Right atrium auricular region (tissue), 2 donors: ENCODE measurements around the gene TTC39C. TPM values are rescaled to one million over a fixed set of nuclear protein-coding genes. Genes with fewer than 3 reads are reported as not detected.
"Not testable (repeated sequence)": the region's sequence is repeated elsewhere in the genome, so short reads cannot be mapped to it uniquely, and the experiment has no call there.

Experiments used
- DNase-seq: peaks from one replicate; pipeline ENCODE4 v3.0.0-alpha.2; 2019; ENCODE audit warnings: low spot score
- H3K27ac ChIP-seq, 2 donors: fragments of 200-600 bp; sonication (generic); 1 replicate in 1 of 2; 2 replicates in 1 of 2; pipeline ENCODE4 v1.5.1; 2016 to 2019
- H3K27me3 ChIP-seq, 2 donors: fragments of 200-600 bp; sonication (generic); one replicate each; pipeline versions ENCODE4 v1.5.1 to v1.6.0; 2017 to 2019
- H3K36me3 ChIP-seq: fragments of 200-600 bp; sonication (generic); one replicate; pipeline ENCODE4 v1.5.1; 2016
- H3K4me1 ChIP-seq, 2 donors: fragments of 200-600 bp; sonication (generic); one replicate each; pipeline versions ENCODE4 v1.5.1 to v1.6.0; 2017 to 2019
- H3K4me3 ChIP-seq, 2 donors: fragments of 200-600 bp; sonication (generic); 1 replicate in 1 of 2; 2 replicates in 1 of 2; pipeline ENCODE4 v1.5.1; 2017 to 2019; ENCODE audit warnings: mild to moderate bottlenecking in 1 of 2, moderate library complexity in 1 of 2
- H3K9me3 ChIP-seq, 2 donors: fragments of 200-600 bp; sonication (generic); one replicate each; pipeline ENCODE4 v1.5.1; 2019
- total RNA-seq, 2 donors: library from RNA; depleted of rRNA; stranded (reverse); fragments of >200 nt; gene quantifications; one replicate each; pipeline ENCODE4 v1.1.0, GENCODE V29; 2016
- TF ChIP-seq, protein P1 (sequence below), 2 donors: fragments of 200-600 bp; sonication (generic); IDR thresholded peaks; one replicate each; pipeline ENCODE4 v1.5.1; 2019; ENCODE audit warnings: antibody characterized with exemption in 2 of 2

The TTC39C gene
- total RNA-seq, 2 donors from 2014 or later, result 4.2 to 10.3 TPM

DNA sequence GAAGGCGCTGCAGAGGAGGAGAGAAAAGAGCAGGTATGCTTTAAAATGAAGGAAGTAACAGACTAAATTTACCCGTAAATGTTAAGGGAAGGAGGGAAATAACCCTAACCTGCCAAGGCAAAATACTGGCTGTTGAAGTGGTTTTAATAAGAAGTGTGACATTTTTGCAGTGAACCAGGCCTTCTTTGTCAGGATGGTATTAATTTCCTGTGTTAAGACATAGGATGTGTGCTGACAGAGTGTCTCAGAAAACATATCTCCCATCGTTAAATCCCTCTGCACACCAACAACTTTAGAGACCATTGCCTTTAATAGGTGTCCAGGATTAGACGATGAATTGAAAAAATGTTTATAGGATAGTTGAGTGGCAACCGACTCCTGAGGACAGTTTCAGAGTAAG lies 9.9 kb downstream of the TTC39C start:
- Histone ChIP-seq H3K27me3 (no peaks in the 10 kb centered on the region), H3K4me1 (peaks cover 0 to 5% of the 10 kb centered on the region in 2 donors), H3K27ac (no peak overlapping the region), H3K36me3 (no peaks in the 10 kb centered on the region), H3K9me3 (no peaks in the 10 kb centered on the region), H3K4me3 (no peak overlapping the region)
- DNase-seq, result no peak
- TF ChIP-seq, protein P1, sequence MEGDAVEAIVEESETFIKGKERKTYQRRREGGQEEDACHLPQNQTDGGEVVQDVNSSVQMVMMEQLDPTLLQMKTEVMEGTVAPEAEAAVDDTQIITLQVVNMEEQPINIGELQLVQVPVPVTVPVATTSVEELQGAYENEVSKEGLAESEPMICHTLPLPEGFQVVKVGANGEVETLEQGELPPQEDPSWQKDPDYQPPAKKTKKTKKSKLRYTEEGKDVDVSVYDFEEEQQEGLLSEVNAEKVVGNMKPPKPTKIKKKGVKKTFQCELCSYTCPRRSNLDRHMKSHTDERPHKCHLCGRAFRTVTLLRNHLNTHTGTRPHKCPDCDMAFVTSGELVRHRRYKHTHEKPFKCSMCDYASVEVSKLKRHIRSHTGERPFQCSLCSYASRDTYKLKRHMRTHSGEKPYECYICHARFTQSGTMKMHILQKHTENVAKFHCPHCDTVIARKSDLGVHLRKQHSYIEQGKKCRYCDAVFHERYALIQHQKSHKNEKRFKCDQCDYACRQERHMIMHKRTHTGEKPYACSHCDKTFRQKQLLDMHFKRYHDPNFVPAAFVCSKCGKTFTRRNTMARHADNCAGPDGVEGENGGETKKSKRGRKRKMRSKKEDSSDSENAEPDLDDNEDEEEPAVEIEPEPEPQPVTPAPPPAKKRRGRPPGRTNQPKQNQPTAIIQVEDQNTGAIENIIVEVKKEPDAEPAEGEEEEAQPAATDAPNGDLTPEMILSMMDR (IDR thresholded peaks at IDR 0.05), result no peak

DNA sequence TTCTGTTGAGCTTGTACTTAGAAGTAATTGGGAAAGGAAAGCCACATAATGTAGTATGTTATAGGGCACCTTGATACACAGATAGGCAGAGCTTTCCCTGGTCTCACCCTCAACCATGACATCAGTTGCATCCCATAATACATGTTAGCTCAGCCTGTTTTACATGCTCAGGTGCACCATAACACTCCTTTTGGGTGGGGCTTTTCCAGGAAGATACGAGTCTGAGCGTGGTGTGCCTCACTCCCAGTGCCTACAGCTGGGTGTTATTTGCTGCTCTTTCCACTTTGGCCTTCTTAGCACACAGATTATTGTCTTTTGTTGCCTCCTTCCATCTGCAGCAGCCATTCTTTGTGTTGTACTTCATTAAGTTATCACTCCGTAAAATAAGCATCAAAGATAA lies 11.9 kb downstream of the TTC39C start:
- TF ChIP-seq, protein P1 (IDR thresholded peaks at IDR 0.05), result no peak
- Histone ChIP-seq H3K4me3 (no peak overlapping the region), H3K4me1 (peaks cover 0 to 5% of the 10 kb centered on the region in 2 donors), H3K9me3 (no peaks in the 10 kb centered on the region), H3K27me3 (no peaks in the 10 kb centered on the region), H3K36me3 (no peaks in the 10 kb centered on the region), H3K27ac (no peak overlapping the region)
- no peak for DNase-seq

- Histone ChIP-seq H3K4me3 (no peak overlapping the region), H3K27me3 (no peaks in the 10 kb centered on the region), H3K9me3 (no peaks in the 10 kb centered on the region), H3K4me1 (peaks cover 0 to 5% of the 10 kb centered on the region in 2 donors), H3K27ac (peak overlapping the region in 1 of 2 donors; percentile 22), H3K36me3 (no peaks in the 10 kb centered on the region)
- TF ChIP-seq, protein P1 (IDR thresholded peaks at IDR 0.05), result no peak
- peak; percentile 71 for DNase-seq
Measured at GRCh38 chr18:24027156-24027827, 12.7 kb downstream of the TTC39C start.

- not testable (repeated sequence) for H3K27ac ChIP-seq, H3K36me3 ChIP-seq, H3K4me3 ChIP-seq, H3K4me1 ChIP-seq, H3K9me3 ChIP-seq, DNase-seq, H3K27me3 ChIP-seq
Measured at GRCh38 chr18:24028946-24029345, 14.4 kb downstream of the TTC39C start.

- H3K4me1 ChIP-seq, result peaks cover 0 to 5% of the 10 kb centered on the region in 2 donors
- TF ChIP-seq, protein P1 (IDR thresholded peaks at IDR 0.05), result no peak
- H3K36me3 ChIP-seq, result no peaks in the 10 kb centered on the region
- no peaks in the 10 kb centered on the region for H3K27me3 ChIP-seq
- no peak for DNase-seq
- H3K27ac ChIP-seq, result no peak overlapping the region
- no peaks in the 10 kb centered on the region for H3K9me3 ChIP-seq
- no peak overlapping the region for H3K4me3 ChIP-seq
Measured at GRCh38 chr18:24031318-24031717, 16.8 kb downstream of the TTC39C start.

GRCh38 chr18:24031916-24032315 lies 17.4 kb downstream of the TTC39C start:
- Histone ChIP-seq H3K36me3 (no peaks in the 10 kb centered on the region), H3K4me3 (no peak overlapping the region), H3K27me3 (no peaks in the 10 kb centered on the region), H3K27ac (no peak overlapping the region), H3K9me3 (no peaks in the 10 kb centered on the region), H3K4me1 (peaks cover 0 to 5% of the 10 kb centered on the region in 2 donors)
- TF ChIP-seq, protein P1 (IDR thresholded peaks at IDR 0.05), result no peak
- DNase-seq, result no peak
